Neural progenitor cell (in vitro differentiated cells): ENCODE data around the gene RMRP.

Experiments
- CTCF ChIP-seq: fragments of 200-600 bp; sonication (generic); IDR thresholded peaks from 2 replicates; pipeline ENCODE4 v1.5.1; 2017; ENCODE audit warnings: antibody characterized with exemption, mild to moderate bottlenecking
- EZH2 ChIP-seq: fragments of 200-600 bp; sonication (generic); IDR thresholded peaks from 2 replicates; pipeline ENCODE4 v1.6.1; 2017; ENCODE audit warnings: antibody characterized with exemption, mild to moderate bottlenecking, moderate library complexity

GRCh38 chr9:35702696-35703095, 44.9 kb upstream of the RMRP start:
- TF ChIP-seq EZH2: no peak
- no peak for TF ChIP-seq CTCF
